Skeletal muscle satellite cell (primary cell): Measurements from ENCODE around the gene ARL3.
A peak's percentile ranks its signal among the peaks of the same experiment; 100 is the strongest.
"Not testable (repeated sequence)": the region's sequence is repeated elsewhere in the genome, so short reads cannot be mapped to it uniquely, and the experiment has no call there.

ENCODE experiments used
- H3K27me3 ChIP-seq: 2 replicates; pipeline ENCODE4 v1.7.0; 2013; ENCODE audit warnings: low read length; ENCODE audit not compliant: control insufficient read depth, insufficient read depth
- H3K36me3 ChIP-seq: 2 replicates; pipeline ENCODE4 v1.7.0; 2013; ENCODE audit warnings: mild to moderate bottlenecking, control low read depth, low read length; ENCODE audit not compliant: insufficient read depth
- H3K4me1 ChIP-seq: 2 replicates; pipeline ENCODE4 v1.7.0; 2013; ENCODE audit warnings: low read length; ENCODE audit not compliant: control insufficient read depth, insufficient read depth
- H3K4me2 ChIP-seq: 2 replicates; pipeline ENCODE4 v1.7.0; 2013; ENCODE audit warnings: mild to moderate bottlenecking, low read length
- H3K4me3 ChIP-seq: 2 replicates; pipeline ENCODE4 v1.7.0; 2013; ENCODE audit warnings: low read length
- H3K9ac ChIP-seq: 2 replicates; pipeline ENCODE4 v1.7.0; 2013; ENCODE audit warnings: mild to moderate bottlenecking, low read depth, low read length, moderate library complexity
- H3K9me3 ChIP-seq: replicated peaks from 2 replicates; pipeline ENCODE4 v1.7.0; 2013; ENCODE audit warnings: mild to moderate bottlenecking, control low read depth, low read length

Gene ARL3

GRCh38 chr10:102752266-102752930 lies 38.2 kb upstream of the ARL3 start:
- Histone ChIP-seq H3K9ac (peak overlapping the region; percentile 74), H3K36me3 (no peaks in the 10 kb centered on the region), H3K4me3 (peak overlapping the region; percentile 47), H3K4me2 (peak overlapping the region; percentile 64), H3K4me1 (peaks cover 33% of the 10 kb centered on the region), H3K9me3 (no peaks in the 10 kb centered on the region), H3K27me3 (no peaks in the 10 kb centered on the region)

GRCh38 chr10:102745157-102745556 lies 31.0 kb upstream of the ARL3 start:
- Histone ChIP-seq H3K27me3 (no peaks in the 10 kb centered on the region), H3K4me1 (peaks cover 22% of the 10 kb centered on the region), H3K36me3 (no peaks in the 10 kb centered on the region), H3K9me3 (no peaks in the 10 kb centered on the region), H3K4me3 (peak overlapping the region; percentile 98), H3K9ac (peak overlapping the region; percentile 96), H3K4me2 (peak overlapping the region; percentile 99)

GRCh38 chr10:102744374-102745051 lies 30.3 kb upstream of the ARL3 start:
- Histone ChIP-seq H3K4me2 (peak overlapping the region; percentile 99), H3K4me3 (peak overlapping the region; percentile 98), H3K36me3 (no peaks in the 10 kb centered on the region), H3K4me1 (peaks cover 22% of the 10 kb centered on the region), H3K27me3 (no peaks in the 10 kb centered on the region), H3K9me3 (no peaks in the 10 kb centered on the region), H3K9ac (peak overlapping the region; percentile 96)

GRCh38 chr10:102743588-102744373 lies 29.6 kb upstream of the ARL3 start, which contains the start of gene WBP1L:
TSS of gene WBP1L (plus strand) at chr10:102743948. CDS start at chr10:102744054, 106 bp downstream.
- H3K9ac ChIP-seq, result peak within 1 kb of the TSS; percentile 96
- H3K27me3 ChIP-seq, result no peaks in the 10 kb centered on the region
- H3K4me3 ChIP-seq, result peak within 1 kb of the TSS; percentile 98
- peaks cover 22% of the 10 kb centered on the region for H3K4me1 ChIP-seq
- no peaks in the 10 kb centered on the region for H3K9me3 ChIP-seq
- H3K36me3 ChIP-seq, result no peaks in the 10 kb centered on the region
- H3K4me2 ChIP-seq, result peak within 1 kb of the TSS; percentile 99

GRCh38 chr10:102743078-102743587 lies 28.9 kb upstream of the ARL3 start:
- Histone ChIP-seq H3K4me1 (peaks cover 22% of the 10 kb centered on the region), H3K4me2 (peak overlapping the region; percentile 63), H3K9ac (no peak overlapping the region), H3K4me3 (peak overlapping the region; percentile 13), H3K27me3 (no peaks in the 10 kb centered on the region), H3K9me3 (no peaks in the 10 kb centered on the region), H3K36me3 (no peaks in the 10 kb centered on the region)

- H3K4me3 ChIP-seq, H3K9me3 ChIP-seq, H3K9ac ChIP-seq, H3K36me3 ChIP-seq, H3K4me2 ChIP-seq, H3K27me3 ChIP-seq: not testable (repeated sequence)
- peaks cover 22% of the 10 kb centered on the region for H3K4me1 ChIP-seq
Observed at GRCh38 chr10:102742313-102742712, 28.1 kb upstream of the ARL3 start.

GRCh38 chr10:102741726-102742237 lies 27.6 kb upstream of the ARL3 start:
- Histone ChIP-seq H3K9me3 (no peaks in the 10 kb centered on the region), H3K36me3 (no peaks in the 10 kb centered on the region), H3K4me2 (no peak overlapping the region), H3K4me3 (no peak overlapping the region), H3K4me1 (peaks cover 22% of the 10 kb centered on the region), H3K27me3 (no peaks in the 10 kb centered on the region), H3K9ac (no peak overlapping the region)

- no peak overlapping the region for H3K9ac ChIP-seq
- H3K36me3 ChIP-seq, result no peaks in the 10 kb centered on the region
- H3K4me1 ChIP-seq, result peaks cover 11% of the 10 kb centered on the region
- H3K4me2 ChIP-seq, result no peak overlapping the region
- no peaks in the 10 kb centered on the region for H3K9me3 ChIP-seq
- H3K27me3 ChIP-seq, result no peaks in the 10 kb centered on the region
- H3K4me3 ChIP-seq, result no peak overlapping the region
Observed at GRCh38 chr10:102740229-102740628, 26.0 kb upstream of the ARL3 start.

GRCh38 chr10:102738692-102739121 lies 24.5 kb upstream of the ARL3 start:
- Histone ChIP-seq H3K27me3 (no peaks in the 10 kb centered on the region), H3K4me3 (no peak overlapping the region), H3K9me3 (no peaks in the 10 kb centered on the region), H3K4me2 (no peak overlapping the region), H3K4me1 (peaks cover 5% of the 10 kb centered on the region), H3K9ac (no peak overlapping the region), H3K36me3 (no peaks in the 10 kb centered on the region)

GRCh38 chr10:102735065-102735562 lies 20.9 kb upstream of the ARL3 start:
- no peak overlapping the region for H3K4me2 ChIP-seq
- H3K4me3 ChIP-seq, result no peak overlapping the region
- no peaks in the 10 kb centered on the region for H3K27me3 ChIP-seq
- peaks cover 3% of the 10 kb centered on the region for H3K36me3 ChIP-seq
- H3K4me1 ChIP-seq, result no peaks in the 10 kb centered on the region
- H3K9ac ChIP-seq, result no peak overlapping the region
- no peaks in the 10 kb centered on the region for H3K9me3 ChIP-seq

- Histone ChIP-seq H3K36me3 (peaks cover 3% of the 10 kb centered on the region), H3K4me1 (no peaks in the 10 kb centered on the region)
Observed at GRCh38 chr10:102732661-102733060, 18.5 kb upstream of the ARL3 start.

More at GRCh38 chr10:102732661-102733060, 18.5 kb upstream of the ARL3 start:
- Histone ChIP-seq H3K4me2 (no peak overlapping the region), H3K9ac (no peak overlapping the region), H3K4me3 (no peak overlapping the region), H3K9me3 (no peaks in the 10 kb centered on the region), H3K27me3 (no peaks in the 10 kb centered on the region)
